WTC11 (cell line): ENCODE measurements around the gene HTATSF1. TPM values are rescaled to one million over a fixed set of nuclear protein-coding genes. Genes with fewer than 3 reads are reported as not detected.

Experiments
- ATAC-seq: fragments of 200-7000 bp; cut with Tn5 transposase; 2 replicates; pipeline ENCODE4 v1.10.0; 2021; ENCODE audit warnings: mild to moderate bottlenecking, moderate library complexity
- CTCF ChIA-PET: fragments of 300-600 bp; sonication (Branson Sonifier 250); formaldehyde crosslinking; loops from one replicate; lab custom pipeline; 2021; ENCODE audit warnings: antibody characterized with exemption; lab: Charles Lee
- POLR2A ChIA-PET: fragments of 350-600 bp; sonication (Branson Sonifier 250); formaldehyde crosslinking; loops from one replicate; lab custom pipeline; 2021; ENCODE audit warnings: antibody characterized with exemption; lab: Charles Lee
- DNase-seq: peaks from one replicate; pipeline ENCODE4 v3.0.0; 2021; ENCODE audit warnings: low spot score
- H3K27ac Mint-ChIP-seq: 2 replicates; pipeline ENCODE4 v1.8.0; 2021; ENCODE audit warnings: mixed read lengths
- H3K27me3 Mint-ChIP-seq: 2 replicates; pipeline ENCODE4 v1.8.0; 2021; ENCODE audit warnings: low read depth, mild to moderate bottlenecking, moderate library complexity, mixed read lengths
- H3K36me3 Mint-ChIP-seq: 2 replicates; pipeline ENCODE4 v1.8.0; 2021; ENCODE audit warnings: mixed read lengths
- H3K4me1 Mint-ChIP-seq: 2 replicates; pipeline ENCODE4 v1.8.0; 2022; ENCODE audit warnings: mixed read lengths
- H3K4me3 Mint-ChIP-seq: 2 replicates; pipeline ENCODE4 v1.8.0; 2021; ENCODE audit warnings: mild to moderate bottlenecking, moderate library complexity, mixed read lengths
- H3K9me3 Mint-ChIP-seq: 2 replicates; pipeline ENCODE4 v1.8.0; 2021; ENCODE audit warnings: mixed read lengths
- CBFB ChIP-seq: sonication (generic); formaldehyde crosslinking; IDR thresholded peaks from 2 replicates; pipeline ENCODE4 v1.8.1; 2022; ENCODE audit warnings: mild to moderate bottlenecking, low read depth, missing genetic modification reagents
- CREM ChIP-seq: sonication (generic); formaldehyde crosslinking; IDR thresholded peaks from 2 replicates; pipeline ENCODE4 v1.8.1; 2022; ENCODE audit warnings: mild to moderate bottlenecking, missing genetic modification reagents, moderate library complexity
- GABPB1 ChIP-seq: sonication (generic); formaldehyde crosslinking; IDR thresholded peaks from 2 replicates; pipeline ENCODE4 v1.8.1; 2023; ENCODE audit warnings: mild to moderate bottlenecking, missing genetic modification reagents
- GRHL2 ChIP-seq: fragments of 250-450 bp; sonication (Bioruptor Pico); IDR thresholded peaks from 2 replicates; pipeline ENCODE4 v1.8.0; 2022; ENCODE audit warnings: mild to moderate bottlenecking, moderate library complexity; ENCODE audit not compliant: insufficient replicate concordance, severe bottlenecking
- MXD4 ChIP-seq: fragments of 250-450 bp; sonication (Bioruptor Pico); IDR thresholded peaks from 2 replicates; pipeline ENCODE4 v1.8.0; 2021; ENCODE audit warnings: mild to moderate bottlenecking, moderate library complexity, borderline replicate concordance
- NR2C2 ChIP-seq: sonication (generic); formaldehyde crosslinking; IDR thresholded peaks from 2 replicates; pipeline ENCODE4 v1.8.0; 2022; ENCODE audit warnings: mild to moderate bottlenecking, missing genetic modification reagents
- ZBTB21 ChIP-seq: sonication (generic); formaldehyde crosslinking; IDR thresholded peaks from 2 replicates; pipeline ENCODE4 v1.8.1; 2023; ENCODE audit warnings: mild to moderate bottlenecking, missing genetic modification reagents, borderline replicate concordance
- ZNF232 ChIP-seq: sonication (generic); formaldehyde crosslinking; IDR thresholded peaks from 2 replicates; pipeline ENCODE4 v1.8.0; 2022; ENCODE audit warnings: mild to moderate bottlenecking, missing genetic modification reagents
- total RNA-seq: library from RNA; stranded (reverse); gene quantifications from 3 replicates; pipeline ENCODE4 v1.2.3, GENCODE V29; 2021
- TF ChIP-seq, protein P1 (sequence below): sonication (generic); formaldehyde crosslinking; IDR thresholded peaks from 2 replicates; pipeline ENCODE4 v1.8.0; 2022; ENCODE audit warnings: mild to moderate bottlenecking, missing genetic modification reagents
- TF ChIP-seq, protein P2 (sequence below): sonication (generic); formaldehyde crosslinking; conservative IDR thresholded peaks from 2 replicates; pipeline ENCODE4 v1.8.1; 2022; ENCODE audit warnings: mild to moderate bottlenecking, missing genetic modification reagents
- TF ChIP-seq, protein P3 (sequence below): sonication (generic); formaldehyde crosslinking; IDR thresholded peaks from 2 replicates; pipeline ENCODE4 v1.8.1; 2022; ENCODE audit warnings: mild to moderate bottlenecking, moderate library complexity, missing genetic modification reagents
- TF ChIP-seq, protein P4 (sequence below): fragments of 250-450 bp; sonication (Bioruptor Pico); IDR thresholded peaks from 2 replicates; pipeline ENCODE4 v2.1.2; 2022; ENCODE audit warnings: mild to moderate bottlenecking, moderate library complexity
- TF ChIP-seq, protein P5 (sequence below): sonication (generic); formaldehyde crosslinking; IDR thresholded peaks from 2 replicates; pipeline ENCODE4 v1.8.1; 2023; ENCODE audit warnings: mild to moderate bottlenecking, moderate library complexity, missing genetic modification reagents
- TF ChIP-seq, protein P6 (sequence below): fragments of 250-450 bp; sonication (Bioruptor Pico); IDR thresholded peaks from 2 replicates; pipeline ENCODE4 v1.9.0; 2021; ENCODE audit warnings: mild to moderate bottlenecking
- TF ChIP-seq, protein P7 (sequence below): fragments of 250-450 bp; sonication (Bioruptor Pico); conservative IDR thresholded peaks from 2 replicates; pipeline ENCODE4 v1.9.0; 2021; ENCODE audit warnings: mild to moderate bottlenecking
- TF ChIP-seq, protein P8 (sequence below): sonication (generic); formaldehyde crosslinking; IDR thresholded peaks from 2 replicates; pipeline ENCODE4 v1.8.1; 2022; ENCODE audit warnings: low read depth, missing genetic modification reagents, borderline replicate concordance
- TF ChIP-seq, protein P9 (sequence below): sonication (generic); formaldehyde crosslinking; IDR thresholded peaks from 2 replicates; pipeline ENCODE4 v1.8.0; 2022; ENCODE audit warnings: mild to moderate bottlenecking, missing genetic modification reagents
- TF ChIP-seq, protein P10 (sequence below): sonication (generic); formaldehyde crosslinking; IDR thresholded peaks from 2 replicates; pipeline ENCODE4 v1.8.0; 2023; ENCODE audit warnings: missing genetic modification reagents
- TF ChIP-seq, protein P11 (sequence below): sonication (generic); formaldehyde crosslinking; IDR thresholded peaks from 2 replicates; pipeline ENCODE4 v1.8.1; 2022; ENCODE audit warnings: mild to moderate bottlenecking, missing genetic modification reagents, moderate library complexity, borderline replicate concordance

The HTATSF1 gene
- total RNA-seq, 1 experiment from 2014 or later, result 44.6 TPM

DNA sequence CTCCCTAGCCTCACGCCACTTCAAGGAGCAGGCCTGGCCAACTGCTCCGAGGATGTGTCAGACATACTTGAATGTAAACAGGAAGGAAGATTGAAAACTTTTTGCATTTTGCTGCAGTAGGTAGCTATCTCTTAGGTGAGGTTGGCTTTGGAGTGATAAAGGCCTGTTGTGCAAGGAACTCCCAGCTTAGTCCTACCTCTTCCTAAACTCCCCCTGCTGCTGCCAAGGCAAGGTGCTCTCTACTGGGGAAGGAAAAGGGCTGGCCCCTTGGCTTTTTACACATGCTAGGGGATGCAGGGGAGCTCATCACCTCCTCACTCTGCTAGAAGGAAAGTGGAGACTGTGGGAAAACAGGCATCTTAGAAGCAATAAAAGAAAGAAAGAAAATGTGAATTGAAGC, 20.4 kb upstream of the HTATSF1 start:
- H3K27ac Mint-ChIP-seq, result no peak overlapping the region
- TF ChIP-seq CBFB (CRISPR knock-in tag) (no peak), ZBTB21 (CRISPR knock-in tag) (no peak), GRHL2 (no peak), CREM (CRISPR knock-in tag) (no peak), ZNF232 (CRISPR knock-in tag) (no peak), NR2C2 (CRISPR knock-in tag) (no peak), GABPB1 (CRISPR knock-in tag) (no peak)
- TF ChIP-seq, protein P1, sequence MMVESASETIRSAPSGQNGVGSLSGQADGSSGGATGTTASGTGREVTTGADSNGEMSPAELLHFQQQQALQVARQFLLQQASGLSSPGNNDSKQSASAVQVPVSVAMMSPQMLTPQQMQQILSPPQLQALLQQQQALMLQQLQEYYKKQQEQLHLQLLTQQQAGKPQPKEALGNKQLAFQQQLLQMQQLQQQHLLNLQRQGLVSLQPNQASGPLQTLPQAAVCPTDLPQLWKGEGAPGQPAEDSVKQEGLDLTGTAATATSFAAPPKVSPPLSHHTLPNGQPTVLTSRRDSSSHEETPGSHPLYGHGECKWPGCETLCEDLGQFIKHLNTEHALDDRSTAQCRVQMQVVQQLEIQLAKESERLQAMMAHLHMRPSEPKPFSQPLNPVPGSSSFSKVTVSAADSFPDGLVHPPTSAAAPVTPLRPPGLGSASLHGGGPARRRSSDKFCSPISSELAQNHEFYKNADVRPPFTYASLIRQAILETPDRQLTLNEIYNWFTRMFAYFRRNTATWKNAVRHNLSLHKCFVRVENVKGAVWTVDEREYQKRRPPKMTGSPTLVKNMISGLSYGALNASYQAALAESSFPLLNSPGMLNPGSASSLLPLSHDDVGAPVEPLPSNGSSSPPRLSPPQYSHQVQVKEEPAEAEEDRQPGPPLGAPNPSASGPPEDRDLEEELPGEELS (CRISPR knock-in tag), result no peak
- TF ChIP-seq, protein P2, sequence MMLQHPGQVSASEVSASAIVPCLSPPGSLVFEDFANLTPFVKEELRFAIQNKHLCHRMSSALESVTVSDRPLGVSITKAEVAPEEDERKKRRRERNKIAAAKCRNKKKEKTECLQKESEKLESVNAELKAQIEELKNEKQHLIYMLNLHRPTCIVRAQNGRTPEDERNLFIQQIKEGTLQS (CRISPR knock-in tag), result no peak
- TF ChIP-seq, protein P3, sequence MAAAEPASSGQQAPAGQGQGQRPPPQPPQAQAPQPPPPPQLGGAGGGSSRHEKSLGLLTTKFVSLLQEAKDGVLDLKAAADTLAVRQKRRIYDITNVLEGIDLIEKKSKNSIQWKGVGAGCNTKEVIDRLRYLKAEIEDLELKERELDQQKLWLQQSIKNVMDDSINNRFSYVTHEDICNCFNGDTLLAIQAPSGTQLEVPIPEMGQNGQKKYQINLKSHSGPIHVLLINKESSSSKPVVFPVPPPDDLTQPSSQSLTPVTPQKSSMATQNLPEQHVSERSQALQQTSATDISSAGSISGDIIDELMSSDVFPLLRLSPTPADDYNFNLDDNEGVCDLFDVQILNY (CRISPR knock-in tag), result no peak
- TF ChIP-seq, protein P4, sequence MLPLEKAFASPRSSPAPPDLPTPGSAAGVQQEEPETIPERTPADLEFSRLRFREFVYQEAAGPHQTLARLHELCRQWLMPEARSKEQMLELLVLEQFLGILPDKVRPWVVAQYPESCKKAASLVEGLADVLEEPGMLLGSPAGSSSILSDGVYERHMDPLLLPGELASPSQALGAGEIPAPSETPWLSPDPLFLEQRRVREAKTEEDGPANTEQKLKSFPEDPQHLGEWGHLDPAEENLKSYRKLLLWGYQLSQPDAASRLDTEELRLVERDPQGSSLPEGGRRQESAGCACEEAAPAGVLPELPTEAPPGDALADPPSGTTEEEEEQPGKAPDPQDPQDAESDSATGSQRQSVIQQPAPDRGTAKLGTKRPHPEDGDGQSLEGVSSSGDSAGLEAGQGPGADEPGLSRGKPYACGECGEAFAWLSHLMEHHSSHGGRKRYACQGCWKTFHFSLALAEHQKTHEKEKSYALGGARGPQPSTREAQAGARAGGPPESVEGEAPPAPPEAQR (CRISPR knock-in tag), result no peak
- TF ChIP-seq, protein P5, sequence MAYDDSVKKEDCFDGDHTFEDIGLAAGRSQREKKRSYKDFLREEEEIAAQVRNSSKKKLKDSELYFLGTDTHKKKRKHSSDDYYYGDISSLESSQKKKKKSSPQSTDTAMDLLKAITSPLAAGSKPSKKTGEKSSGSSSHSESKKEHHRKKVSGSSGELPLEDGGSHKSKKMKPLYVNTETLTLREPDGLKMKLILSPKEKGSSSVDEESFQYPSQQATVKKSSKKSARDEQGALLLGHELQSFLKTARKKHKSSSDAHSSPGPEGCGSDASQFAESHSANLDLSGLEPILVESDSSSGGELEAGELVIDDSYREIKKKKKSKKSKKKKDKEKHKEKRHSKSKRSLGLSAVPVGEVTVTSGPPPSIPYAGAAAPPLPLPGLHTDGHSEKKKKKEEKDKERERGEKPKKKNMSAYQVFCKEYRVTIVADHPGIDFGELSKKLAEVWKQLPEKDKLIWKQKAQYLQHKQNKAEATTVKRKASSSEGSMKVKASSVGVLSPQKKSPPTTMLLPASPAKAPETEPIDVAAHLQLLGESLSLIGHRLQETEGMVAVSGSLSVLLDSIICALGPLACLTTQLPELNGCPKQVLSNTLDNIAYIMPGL (CRISPR knock-in tag), result no peak
- CTCF ChIA-PET, result no interaction called here
- H3K27me3 Mint-ChIP-seq, result peaks cover 2% of the 10 kb centered on the region; the same call in 1 of the 2 replicates
- H3K4me3 Mint-ChIP-seq, result no peak overlapping the region
- ATAC-seq (no peak), DNase-seq (no peak)
- H3K36me3 Mint-ChIP-seq, result no peaks in the 10 kb centered on the region
- POLR2A ChIA-PET, result no interaction called here
- no peaks in the 10 kb centered on the region for H3K9me3 Mint-ChIP-seq
- H3K4me1 Mint-ChIP-seq, result no peaks in the 10 kb centered on the region

DNA sequence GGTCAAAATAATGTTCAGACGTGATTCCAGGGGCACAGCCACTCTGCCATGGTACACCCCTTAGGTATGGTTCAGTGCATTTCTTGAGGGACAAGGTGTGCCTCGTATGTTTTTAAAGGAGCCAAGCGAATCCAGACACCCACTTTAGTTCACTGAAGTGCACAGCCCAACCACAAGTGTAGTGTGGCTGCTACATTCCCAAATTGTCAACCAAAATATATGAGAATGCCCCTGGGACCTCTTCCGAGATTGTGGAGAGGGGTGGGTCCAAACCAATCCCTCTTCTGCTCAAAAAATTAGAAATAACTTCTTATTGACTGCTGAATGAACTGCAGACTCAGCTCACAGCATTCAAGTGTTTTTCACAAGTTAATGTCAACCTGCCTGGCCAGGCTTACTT, 17.0 kb upstream of the HTATSF1 start:
- no peaks in the 10 kb centered on the region for H3K36me3 Mint-ChIP-seq
- DNase-seq, result no peak
- H3K27ac Mint-ChIP-seq, result no peak overlapping the region
- H3K27me3 Mint-ChIP-seq, result peaks cover 9% of the 10 kb centered on the region
- TF ChIP-seq, protein P6, sequence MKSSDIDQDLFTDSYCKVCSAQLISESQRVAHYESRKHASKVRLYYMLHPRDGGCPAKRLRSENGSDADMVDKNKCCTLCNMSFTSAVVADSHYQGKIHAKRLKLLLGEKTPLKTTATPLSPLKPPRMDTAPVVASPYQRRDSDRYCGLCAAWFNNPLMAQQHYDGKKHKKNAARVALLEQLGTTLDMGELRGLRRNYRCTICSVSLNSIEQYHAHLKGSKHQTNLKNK (CRISPR knock-in tag), result no peak
- TF ChIP-seq CBFB (CRISPR knock-in tag) (no peak), MXD4 (CRISPR knock-in tag) (no peak)
- TF ChIP-seq, protein P7, sequence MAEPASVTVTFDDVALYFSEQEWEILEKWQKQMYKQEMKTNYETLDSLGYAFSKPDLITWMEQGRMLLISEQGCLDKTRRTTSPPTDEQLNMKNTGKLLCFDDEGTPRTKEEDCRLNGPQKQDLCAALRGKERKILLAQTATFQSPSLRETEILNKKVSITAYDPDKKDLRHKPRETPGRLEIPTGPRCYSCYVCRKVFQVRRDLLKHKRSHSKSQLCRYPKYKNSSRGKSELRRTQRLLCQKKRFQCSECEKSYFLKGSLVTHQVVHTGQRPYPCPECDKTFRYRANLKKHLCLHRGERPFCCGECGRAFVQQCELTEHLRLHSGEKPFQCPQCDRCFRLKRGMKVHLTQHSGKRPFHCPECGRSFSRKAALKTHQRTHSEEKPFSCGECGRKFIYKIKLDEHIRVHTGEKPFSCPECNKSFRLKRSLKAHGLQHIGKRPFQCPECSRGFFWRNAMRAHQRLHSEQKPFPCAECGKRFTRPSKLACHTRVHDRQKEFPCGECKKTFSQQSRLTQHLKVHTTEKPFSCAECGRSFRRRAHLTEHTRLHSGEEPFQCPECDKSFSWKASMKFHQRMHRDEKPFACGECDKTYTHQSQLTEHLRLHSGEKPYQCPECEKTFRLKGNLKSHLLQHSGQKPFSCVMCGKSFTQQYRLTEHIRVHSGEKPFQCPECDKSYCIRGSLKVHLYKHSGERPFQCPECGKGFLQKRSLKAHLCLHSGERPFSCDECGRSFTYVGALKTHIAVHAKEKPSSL (CRISPR knock-in tag), result no peak
- TF ChIP-seq, protein P8, sequence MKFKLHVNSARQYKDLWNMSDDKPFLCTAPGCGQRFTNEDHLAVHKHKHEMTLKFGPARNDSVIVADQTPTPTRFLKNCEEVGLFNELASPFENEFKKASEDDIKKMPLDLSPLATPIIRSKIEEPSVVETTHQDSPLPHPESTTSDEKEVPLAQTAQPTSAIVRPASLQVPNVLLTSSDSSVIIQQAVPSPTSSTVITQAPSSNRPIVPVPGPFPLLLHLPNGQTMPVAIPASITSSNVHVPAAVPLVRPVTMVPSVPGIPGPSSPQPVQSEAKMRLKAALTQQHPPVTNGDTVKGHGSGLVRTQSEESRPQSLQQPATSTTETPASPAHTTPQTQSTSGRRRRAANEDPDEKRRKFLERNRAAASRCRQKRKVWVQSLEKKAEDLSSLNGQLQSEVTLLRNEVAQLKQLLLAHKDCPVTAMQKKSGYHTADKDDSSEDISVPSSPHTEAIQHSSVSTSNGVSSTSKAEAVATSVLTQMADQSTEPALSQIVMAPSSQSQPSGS (CRISPR knock-in tag), result no peak
- TF ChIP-seq, protein P9, sequence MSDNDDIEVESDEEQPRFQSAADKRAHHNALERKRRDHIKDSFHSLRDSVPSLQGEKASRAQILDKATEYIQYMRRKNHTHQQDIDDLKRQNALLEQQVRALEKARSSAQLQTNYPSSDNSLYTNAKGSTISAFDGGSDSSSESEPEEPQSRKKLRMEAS (CRISPR knock-in tag), result no peak
- TF ChIP-seq, protein P10, sequence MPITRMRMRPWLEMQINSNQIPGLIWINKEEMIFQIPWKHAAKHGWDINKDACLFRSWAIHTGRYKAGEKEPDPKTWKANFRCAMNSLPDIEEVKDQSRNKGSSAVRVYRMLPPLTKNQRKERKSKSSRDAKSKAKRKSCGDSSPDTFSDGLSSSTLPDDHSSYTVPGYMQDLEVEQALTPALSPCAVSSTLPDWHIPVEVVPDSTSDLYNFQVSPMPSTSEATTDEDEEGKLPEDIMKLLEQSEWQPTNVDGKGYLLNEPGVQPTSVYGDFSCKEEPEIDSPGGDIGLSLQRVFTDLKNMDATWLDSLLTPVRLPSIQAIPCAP (CRISPR knock-in tag), result no peak
- TF ChIP-seq, protein P11, sequence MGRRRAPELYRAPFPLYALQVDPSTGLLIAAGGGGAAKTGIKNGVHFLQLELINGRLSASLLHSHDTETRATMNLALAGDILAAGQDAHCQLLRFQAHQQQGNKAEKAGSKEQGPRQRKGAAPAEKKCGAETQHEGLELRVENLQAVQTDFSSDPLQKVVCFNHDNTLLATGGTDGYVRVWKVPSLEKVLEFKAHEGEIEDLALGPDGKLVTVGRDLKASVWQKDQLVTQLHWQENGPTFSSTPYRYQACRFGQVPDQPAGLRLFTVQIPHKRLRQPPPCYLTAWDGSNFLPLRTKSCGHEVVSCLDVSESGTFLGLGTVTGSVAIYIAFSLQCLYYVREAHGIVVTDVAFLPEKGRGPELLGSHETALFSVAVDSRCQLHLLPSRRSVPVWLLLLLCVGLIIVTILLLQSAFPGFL (CRISPR knock-in tag), result no peak
- TF ChIP-seq, all 79 proteins: peak for 0
- POLR2A ChIA-PET, result no interaction called here
- no peaks in the 10 kb centered on the region for H3K4me1 Mint-ChIP-seq
- H3K9me3 Mint-ChIP-seq, result no peaks in the 10 kb centered on the region
- no peak for ATAC-seq
- CTCF ChIA-PET, result no interaction called here
- H3K4me3 Mint-ChIP-seq, result no peak overlapping the region
